RWPE2 (cell line): Measurements from ENCODE around the gene ADM.

Experiments used
- ATAC-seq: fragments of 200-7000 bp; cut with Tn5 transposase; 3 replicates; pipeline ENCODE4 v1.9.1; 2021; ENCODE audit warnings: low read depth
- DNase-seq: peaks from one replicate; pipeline ENCODE4 v3.0.0-alpha.2; 2020; ENCODE audit warnings: low spot score
- H3K27ac ChIP-seq: fragments of 450-650 bp; 2 replicates; pipeline ENCODE4 v1.5.1; 2017; ENCODE audit warnings: mild to moderate bottlenecking; ENCODE audit not compliant: poor library complexity, severe bottlenecking
- H3K27me3 ChIP-seq: fragments of 250-450 bp; sonication (Bioruptor Pico); 2 replicates; pipeline ENCODE4 v1.5.1; 2021; ENCODE audit warnings: mild to moderate bottlenecking, moderate library complexity; ENCODE audit not compliant: insufficient read depth, poor library complexity, severe bottlenecking
- H3K36me3 ChIP-seq: fragments of 250-450 bp; sonication (Bioruptor Pico); 2 replicates; pipeline ENCODE4 v1.5.1; 2020; ENCODE audit warnings: low read depth, mild to moderate bottlenecking, moderate library complexity
- H3K4me1 ChIP-seq: fragments of 250-450 bp; sonication (Bioruptor Pico); 2 replicates; pipeline ENCODE4 v1.5.1; 2021; ENCODE audit warnings: mild to moderate bottlenecking, moderate library complexity; ENCODE audit not compliant: insufficient read depth, poor library complexity, severe bottlenecking
- H3K4me3 ChIP-seq: fragments of 250-450 bp; sonication (Bioruptor Pico); 2 replicates; pipeline ENCODE4 v1.5.1; 2021; ENCODE audit warnings: mild to moderate bottlenecking, moderate library complexity; ENCODE audit not compliant: severe bottlenecking
- H3K9me3 ChIP-seq: fragments of 250-450 bp; sonication (Bioruptor Pico); 2 replicates; pipeline ENCODE4 v1.5.1; 2021; ENCODE audit warnings: mild to moderate bottlenecking, moderate library complexity; ENCODE audit not compliant: severe bottlenecking
- TF ChIP-seq, protein P1 (sequence below): fragments of 450-650 bp; IDR thresholded peaks from one replicate; pipeline ENCODE4 v1.5.1; 2017; ENCODE audit warnings: mild to moderate bottlenecking, moderate library complexity; ENCODE audit not compliant: poor library complexity, severe bottlenecking

Gene ADM

DNA sequence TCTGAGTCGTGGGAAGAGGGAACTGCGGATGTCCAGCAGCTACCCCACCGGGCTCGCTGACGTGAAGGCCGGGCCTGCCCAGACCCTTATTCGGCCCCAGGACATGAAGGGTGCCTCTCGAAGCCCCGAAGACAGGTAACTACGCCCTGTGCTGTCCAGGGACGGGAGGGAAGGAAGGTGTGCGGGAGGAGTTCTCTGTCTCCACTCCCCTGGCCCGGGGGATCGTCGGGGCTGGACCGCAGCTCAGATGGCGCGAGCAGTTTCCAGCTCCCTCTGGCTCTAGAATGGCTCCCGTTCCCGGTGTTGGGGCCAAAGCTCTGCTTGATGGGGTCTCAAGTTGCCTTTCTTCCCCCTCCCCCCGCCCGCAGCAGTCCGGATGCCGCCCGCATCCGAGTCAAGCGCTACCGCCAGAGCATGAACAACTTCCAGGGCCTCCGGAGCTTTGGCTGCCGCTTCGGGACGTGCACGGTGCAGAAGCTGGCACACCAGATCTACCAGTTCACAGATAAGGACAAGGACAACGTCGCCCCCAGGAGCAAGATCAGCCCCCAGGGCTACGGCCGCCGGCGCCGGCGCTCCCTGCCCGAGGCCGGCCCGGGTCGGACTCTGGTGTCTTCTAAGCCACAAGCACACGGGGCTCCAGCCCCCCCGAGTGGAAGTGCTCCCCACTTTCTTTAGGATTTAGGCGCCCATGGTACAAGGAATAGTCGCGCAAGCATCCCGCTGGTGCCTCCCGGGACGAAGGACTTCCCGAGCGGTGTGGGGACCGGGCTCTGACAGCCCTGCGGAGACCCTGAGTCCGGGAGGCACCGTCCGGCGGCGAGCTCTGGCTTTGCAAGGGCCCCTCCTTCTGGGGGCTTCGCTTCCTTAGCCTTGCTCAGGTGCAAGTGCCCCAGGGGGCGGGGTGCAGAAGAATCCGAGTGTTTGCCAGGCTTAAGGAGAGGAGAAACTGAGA, 1.4 kb downstream of the ADM start:
- Histone ChIP-seq H3K4me1 (peaks cover 28% of the 10 kb centered on the region), H3K27ac (peak overlapping the region; percentile 96), H3K9me3 (no peaks in the 10 kb centered on the region), H3K27me3 (no peaks in the 10 kb centered on the region), H3K4me3 (peak overlapping the region; percentile 72), H3K36me3 (peaks cover 11% of the 10 kb centered on the region)
- DNase-seq (no peak), ATAC-seq (no peak)
- TF ChIP-seq, protein P1, sequence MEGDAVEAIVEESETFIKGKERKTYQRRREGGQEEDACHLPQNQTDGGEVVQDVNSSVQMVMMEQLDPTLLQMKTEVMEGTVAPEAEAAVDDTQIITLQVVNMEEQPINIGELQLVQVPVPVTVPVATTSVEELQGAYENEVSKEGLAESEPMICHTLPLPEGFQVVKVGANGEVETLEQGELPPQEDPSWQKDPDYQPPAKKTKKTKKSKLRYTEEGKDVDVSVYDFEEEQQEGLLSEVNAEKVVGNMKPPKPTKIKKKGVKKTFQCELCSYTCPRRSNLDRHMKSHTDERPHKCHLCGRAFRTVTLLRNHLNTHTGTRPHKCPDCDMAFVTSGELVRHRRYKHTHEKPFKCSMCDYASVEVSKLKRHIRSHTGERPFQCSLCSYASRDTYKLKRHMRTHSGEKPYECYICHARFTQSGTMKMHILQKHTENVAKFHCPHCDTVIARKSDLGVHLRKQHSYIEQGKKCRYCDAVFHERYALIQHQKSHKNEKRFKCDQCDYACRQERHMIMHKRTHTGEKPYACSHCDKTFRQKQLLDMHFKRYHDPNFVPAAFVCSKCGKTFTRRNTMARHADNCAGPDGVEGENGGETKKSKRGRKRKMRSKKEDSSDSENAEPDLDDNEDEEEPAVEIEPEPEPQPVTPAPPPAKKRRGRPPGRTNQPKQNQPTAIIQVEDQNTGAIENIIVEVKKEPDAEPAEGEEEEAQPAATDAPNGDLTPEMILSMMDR, result no peak

DNA sequence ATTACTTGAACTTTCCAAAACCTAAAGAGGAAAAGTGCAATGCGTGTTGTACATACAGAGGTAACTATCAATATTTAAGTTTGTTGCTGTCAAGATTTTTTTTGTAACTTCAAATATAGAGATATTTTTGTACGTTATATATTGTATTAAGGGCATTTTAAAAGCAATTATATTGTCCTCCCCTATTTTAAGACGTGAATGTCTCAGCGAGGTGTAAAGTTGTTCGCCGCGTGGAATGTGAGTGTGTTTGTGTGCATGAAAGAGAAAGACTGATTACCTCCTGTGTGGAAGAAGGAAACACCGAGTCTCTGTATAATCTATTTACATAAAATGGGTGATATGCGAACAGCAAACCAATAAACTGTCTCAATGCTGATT, 2.1 kb downstream of the ADM start:
- H3K36me3 ChIP-seq, result peaks cover 11% of the 10 kb centered on the region
- H3K9me3 ChIP-seq, result no peaks in the 10 kb centered on the region
- H3K27ac ChIP-seq, result peak overlapping the region; percentile 96
- no peak for ATAC-seq
- TF ChIP-seq, protein P1, result no peak
- no peaks in the 10 kb centered on the region for H3K27me3 ChIP-seq
- peak overlapping the region; percentile 72 for H3K4me3 ChIP-seq
- no peak for DNase-seq
- H3K4me1 ChIP-seq, result peaks cover 21% of the 10 kb centered on the region

- DNase-seq, result peak; percentile 85
- Histone ChIP-seq H3K27ac (peak overlapping the region; percentile 96), H3K4me3 (peak overlapping the region; percentile 72), H3K4me1 (peaks cover 19% of the 10 kb centered on the region), H3K36me3 (peaks cover 11% of the 10 kb centered on the region), H3K27me3 (no peaks in the 10 kb centered on the region), H3K9me3 (no peaks in the 10 kb centered on the region)
- TF ChIP-seq, protein P1, result peak; percentile 98
- peak; percentile 40 for ATAC-seq
Observed at GRCh38 chr11:10307400-10308200, 2.7 kb downstream of the ADM start.

DNA sequence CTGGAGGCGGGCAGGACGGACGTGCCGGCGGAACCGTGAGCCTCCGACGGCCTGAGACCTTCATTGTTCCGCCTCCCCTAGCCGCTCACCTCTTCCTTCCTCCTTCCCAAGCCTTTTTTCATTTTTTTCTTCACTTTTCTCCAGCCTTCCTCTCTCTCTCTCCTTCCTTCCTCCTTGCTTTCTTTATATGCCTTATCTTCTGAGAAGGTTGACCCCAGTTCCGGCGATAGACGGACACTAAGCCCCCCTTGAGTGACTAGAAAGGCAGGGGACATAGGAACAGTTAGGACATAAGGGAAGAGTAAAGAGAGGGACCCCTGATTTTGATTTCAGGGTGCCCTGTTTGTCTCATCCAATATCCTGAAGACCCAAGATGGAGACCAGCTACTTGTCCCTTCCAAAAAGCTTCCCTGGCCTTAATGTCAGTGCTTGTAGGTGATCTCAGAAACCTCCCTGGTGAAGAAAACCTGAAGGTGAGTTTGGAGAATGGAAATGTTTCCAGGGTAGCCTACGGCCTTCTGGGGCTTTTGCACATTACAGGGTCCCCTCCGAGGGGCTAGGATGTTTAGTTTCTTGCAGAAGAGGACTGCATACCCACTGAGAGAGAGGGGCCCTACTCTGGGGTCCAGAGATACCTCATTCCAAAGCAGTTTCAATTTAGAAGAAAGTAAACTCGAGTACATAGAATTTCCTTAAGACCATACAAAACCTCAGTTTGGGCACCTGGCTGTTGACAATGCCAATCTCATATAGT, 3.5 kb downstream of the ADM start:
- TF ChIP-seq, protein P1, result no peak
- Histone ChIP-seq H3K4me1 (peaks cover 19% of the 10 kb centered on the region), H3K4me3 (peak overlapping the region; percentile 72), H3K36me3 (peaks cover 11% of the 10 kb centered on the region), H3K27ac (peak overlapping the region; percentile 96), H3K9me3 (no peaks in the 10 kb centered on the region), H3K27me3 (no peaks in the 10 kb centered on the region)
- DNase-seq (no peak), ATAC-seq (no peak)
